CD4-positive, alpha-beta T cell (primary cell): Measurements from ENCODE around the gene ACOD1. TPM values are rescaled to one million over a fixed set of nuclear protein-coding genes. Genes with fewer than 3 reads are reported as not detected.
A peak's percentile ranks its signal among the peaks of the same experiment; 100 is the strongest.

Experiments used
- ATAC-seq: fragments of 200-7000 bp; cut with Tn5 transposase; one replicate; pipeline ENCODE4 v1.10.0; 2022; ENCODE audit warnings: mild to moderate bottlenecking; ENCODE audit not compliant: poor library complexity
- CTCF ChIA-PET: fragments of 350-600 bp; sonication (Branson Sonifier 250); formaldehyde crosslinking; loops from one replicate; lab custom pipeline; 2021; ENCODE audit warnings: antibody characterized with exemption, inconsistent platforms; lab: Charles Lee
- POLR2A ChIA-PET: fragments of 350-600 bp; sonication (Branson Sonifier 250); formaldehyde crosslinking; loops from one replicate; lab custom pipeline; 2021; ENCODE audit warnings: antibody characterized with exemption, inconsistent platforms; lab: Charles Lee
- DNase-seq, 14 experiments: peaks; one replicate each; pipeline ENCODE4 v3.0.0-alpha.2; 2013 to 2020; ENCODE audit warnings: mixed read lengths in 2 of 14
- H3K27ac ChIP-seq, 2 donors: one replicate each; pipeline versions ENCODE4 v1.5.1 to v1.7.0; 2013; ENCODE audit warnings: low read length in 2 of 2, low read depth in 1 of 2, mild to moderate bottlenecking in 1 of 2
- H3K27me3 ChIP-seq, 2 experiments: 1 replicate in 1 of 2; 2 replicates in 1 of 2; pipeline versions ENCODE4 v1.6.1 to v1.7.0; 2013; ENCODE audit warnings: low read length in 2 of 2, control low read depth in 1 of 2, mild to moderate bottlenecking in 1 of 2, moderate library complexity in 1 of 2; ENCODE audit not compliant: insufficient read depth in 2 of 2, control insufficient read depth in 1 of 2
- H3K36me3 ChIP-seq: one replicate; pipeline ENCODE4 v1.6.1; 2013; ENCODE audit warnings: low read length, control low read depth; ENCODE audit not compliant: insufficient read depth
- H3K4me1 ChIP-seq: one replicate; pipeline ENCODE4 v1.6.1; 2013; ENCODE audit warnings: low read length, control low read depth; ENCODE audit not compliant: insufficient read depth
- H3K4me3 ChIP-seq: one replicate; pipeline ENCODE4 v1.5.1; 2013; ENCODE audit warnings: mild to moderate bottlenecking, low read length, moderate library complexity
- H3K9me3 ChIP-seq, 2 experiments: 1 replicate in 1 of 2; 2 replicates in 1 of 2; pipeline versions ENCODE4 v1.6.1 to v1.7.0; 2013; ENCODE audit warnings: low read length in 2 of 2, mild to moderate bottlenecking in 2 of 2, control low read depth in 1 of 2, moderate library complexity in 1 of 2; ENCODE audit not compliant: control insufficient read depth in 1 of 2, insufficient read depth in 1 of 2
- H3K27ac Mint-ChIP-seq: one replicate; pipeline ENCODE4 v1.8.0; 2020; ENCODE audit warnings: mixed read lengths
- H3K27me3 Mint-ChIP-seq: one replicate; pipeline ENCODE4 v1.8.0; 2021; ENCODE audit warnings: mixed read lengths
- H3K36me3 Mint-ChIP-seq: one replicate; pipeline ENCODE4 v1.8.0; 2021; ENCODE audit warnings: low read depth, mixed read lengths
- H3K4me1 Mint-ChIP-seq: one replicate; pipeline ENCODE4 v1.8.0; 2021; ENCODE audit warnings: low read depth, mixed read lengths
- H3K4me3 Mint-ChIP-seq: one replicate; pipeline ENCODE4 v1.8.0; 2020; ENCODE audit warnings: mild to moderate bottlenecking, mixed read lengths
- H3K9me3 Mint-ChIP-seq: one replicate; pipeline ENCODE4 v1.8.0; 2020; ENCODE audit warnings: mixed read lengths
- CTCF ChIP-seq: fragments of 200-600 bp; IDR thresholded peaks from one replicate; pipeline ENCODE4 v1.8.0; 2022; ENCODE audit warnings: antibody characterized with exemption, mild to moderate bottlenecking
- intact Hi-C, 2 experiments: fragments of 100-400 bp; cut with DNase I in 1 of 2; cut with micrococcal nuclease in 1 of 2; formaldehyde crosslinking; loops; one replicate each; pipeline versions ENCODE4 v1.15.1 to v1.9.0; 2023 to 2025; cut with DNase I, micrococcal nuclease
- total RNA-seq, 174 experiments: library from RNA in 2 of 174; stranded (reverse) in 2 of 174; gene quantifications; one replicate each; pipeline ENCODE4 v1.2.3 and lab custom pipeline; 2021 to 2026

Gene ACOD1
- total RNA-seq, 2 experiments from 2014 or later: not detected

DNA sequence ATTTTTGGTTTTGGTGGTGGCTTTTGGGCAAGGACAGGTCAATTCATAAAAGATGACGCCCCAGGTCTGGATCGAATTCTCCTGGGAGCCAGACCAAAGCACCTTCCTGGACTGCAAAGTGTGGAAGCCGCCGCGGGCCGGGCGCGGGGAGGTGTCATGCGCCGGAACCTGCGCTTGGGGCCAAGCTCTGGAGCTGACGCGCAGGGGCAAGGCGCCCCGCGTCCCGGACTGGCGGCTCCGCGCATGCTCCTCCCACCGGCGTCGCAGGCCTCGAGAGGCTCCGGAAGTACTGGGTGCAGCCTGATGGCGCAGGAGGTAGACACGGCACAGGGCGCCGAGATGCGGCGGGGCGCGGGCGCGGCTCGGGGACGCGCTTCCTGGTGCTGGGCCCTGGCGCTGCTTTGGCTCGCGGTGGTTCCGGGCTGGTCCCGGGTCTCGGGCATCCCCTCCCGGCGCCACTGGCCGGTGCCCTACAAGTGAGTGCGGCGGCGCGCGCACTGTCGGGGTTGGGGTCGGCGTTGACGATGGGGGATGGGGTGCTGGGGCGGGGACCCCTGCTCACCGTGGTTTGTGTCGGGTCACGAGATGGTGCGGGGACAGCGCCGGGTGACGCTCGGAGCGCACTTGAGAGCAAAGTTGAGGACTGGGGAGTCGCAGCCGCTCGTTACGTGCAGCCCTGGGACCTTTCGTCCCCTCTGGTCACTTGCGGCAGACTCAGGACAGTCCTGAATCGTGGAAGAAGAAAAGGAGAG, 43.7 kb downstream of the ACOD1 start, which contains the start of gene CLN5:
CLN5 (plus strand) TSS at position 286 of the 752 bp plus-strand sequence; CDS start at position 304, 18 bp downstream.
- Mint-ChIP-seq H3K4me3 (peak within 1 kb of the TSS; percentile 97), H3K9me3 (no peaks in the 10 kb centered on the region), H3K36me3 (peaks cover 47% of the 10 kb centered on the region), H3K27me3 (no peaks in the 10 kb centered on the region), H3K4me1 (peaks cover 60% of the 10 kb centered on the region), H3K27ac (peak within 1 kb of the TSS; percentile 99)
- no peak for TF ChIP-seq CTCF
- DNase-seq (peak; percentile 89 to 99 (median 95)), ATAC-seq (peak; percentile 85)
- CTCF ChIA-PET: interaction anchor here (1.0 to 2.5 kb wide), 5 partner anchors 9 to 112 kb away, joined by 3 to 15 read pairs (median 5); partner anchors contain the start of gene FBXL3
- Histone ChIP-seq H3K27ac (peak within 1 kb of the TSS; percentile 89 to 95), H3K27me3 (no peaks in the 10 kb centered on the region), H3K4me3 (peak within 1 kb of the TSS; percentile 72), H3K4me1 (peaks cover 30% of the 10 kb centered on the region), H3K36me3 (peaks cover 6% of the 10 kb centered on the region), H3K9me3 (no peaks in the 10 kb centered on the region)
- POLR2A ChIA-PET: interaction anchor here (0.7 to 5.9 kb wide), 26 partner anchors 8 to 1688 kb away, joined by 3 to 211 read pairs (median 6); partner anchors contain the start of genes COMMD6, FBXL3, KCTD12 and MYCBP2
- intact Hi-C loops: loop anchor here (2.0 to 10.0 kb wide), 6 partner anchors 35 to 1447 kb away; partner anchors contain the start of genes KCTD12 (in 2 of the 2), MYCBP2 (in 2 of the 2), FBXL3 (in 1 of the 2) and SLAIN1 (in 1 of the 2)

GRCh38 chr13:76992548-76993001, 44.3 kb downstream of the ACOD1 start:
- intact Hi-C loops: loop anchor here (2.0 to 10.0 kb wide), 6 partner anchors 34 to 1448 kb away; partner anchors contain the start of genes KCTD12 (in 2 of the 2), MYCBP2 (in 2 of the 2), FBXL3 (in 1 of the 2) and SLAIN1 (in 1 of the 2)
- peaks cover 60% of the 10 kb centered on the region for H3K4me1 Mint-ChIP-seq
- peaks cover 10% of the 10 kb centered on the region for H3K36me3 ChIP-seq
- peak overlapping the region; percentile 97 for H3K4me3 Mint-ChIP-seq
- ATAC-seq (no peak), DNase-seq (peak in 8 of 14 experiments; percentile 4 to 62 (median 32))
- H3K9me3 Mint-ChIP-seq: no peaks in the 10 kb centered on the region
- no peak for TF ChIP-seq CTCF
- H3K4me3 ChIP-seq: peak overlapping the region; percentile 72
- H3K4me1 ChIP-seq: peaks cover 30% of the 10 kb centered on the region
- no peaks in the 10 kb centered on the region for H3K9me3 ChIP-seq
- no peaks in the 10 kb centered on the region for H3K27me3 ChIP-seq
- peaks cover 54% of the 10 kb centered on the region for H3K36me3 Mint-ChIP-seq
- CTCF ChIA-PET: interaction anchor here (1.0 to 2.5 kb wide), 4 partner anchors 8 to 34 kb away, joined by 3 to 15 read pairs (median 10); partner anchors contain the start of gene FBXL3
- H3K27me3 Mint-ChIP-seq: no peaks in the 10 kb centered on the region
- H3K27ac ChIP-seq: peak overlapping the region; percentile 84 to 89
- POLR2A ChIA-PET: interaction anchor here (1.0 to 5.9 kb wide), 16 partner anchors 11 to 1666 kb away, joined by 3 to 211 read pairs (median 12); partner anchors contain the start of genes FBXL3, KCTD12 and SLAIN1
- peak overlapping the region; percentile 99 for H3K27ac Mint-ChIP-seq

DNA sequence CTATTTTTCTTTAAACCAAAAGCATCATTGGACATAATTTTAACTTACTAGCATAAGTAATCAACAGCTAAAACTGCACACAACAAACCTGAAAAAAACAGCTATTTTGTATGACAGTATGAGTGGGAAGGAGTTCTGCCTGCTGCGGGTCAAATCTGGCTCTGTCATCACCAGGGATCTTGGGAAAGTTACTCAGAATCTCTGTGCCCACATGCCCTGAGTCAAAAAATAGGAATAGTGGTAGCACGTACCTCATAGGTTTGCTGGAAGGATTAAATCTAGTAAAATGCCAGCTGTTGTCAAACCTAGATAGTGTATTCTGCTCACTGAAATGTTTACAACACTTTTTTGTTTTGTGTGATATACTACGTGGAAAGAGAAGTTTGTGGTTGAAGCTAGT, 44.7 kb downstream of the ACOD1 start:
- Histone ChIP-seq H3K36me3 (peaks cover 12% of the 10 kb centered on the region), H3K9me3 (no peaks in the 10 kb centered on the region), H3K27me3 (no peaks in the 10 kb centered on the region), H3K4me1 (peaks cover 30% of the 10 kb centered on the region), H3K27ac (peak overlapping the region; percentile 84 to 89), H3K4me3 (peak overlapping the region; percentile 72)
- TF ChIP-seq CTCF: no peak
- H3K27ac Mint-ChIP-seq: peak overlapping the region; percentile 99
- intact Hi-C loops: loop anchor here (2.0 to 10.0 kb wide), 6 partner anchors 34 to 1448 kb away; partner anchors contain the start of genes KCTD12 (in 2 of the 2), MYCBP2 (in 2 of the 2), FBXL3 (in 1 of the 2) and SLAIN1 (in 1 of the 2)
- H3K9me3 Mint-ChIP-seq: no peaks in the 10 kb centered on the region
- H3K4me3 Mint-ChIP-seq: peak overlapping the region; percentile 97
- H3K27me3 Mint-ChIP-seq: no peaks in the 10 kb centered on the region
- POLR2A ChIA-PET: interaction anchor here (1.0 to 5.9 kb wide), 14 partner anchors 11 to 1666 kb away, joined by 3 to 211 read pairs (median 12); partner anchors contain the start of genes FBXL3, KCTD12 and SLAIN1
- ATAC-seq (no peak), DNase-seq (no peak)
- H3K36me3 Mint-ChIP-seq: peaks cover 58% of the 10 kb centered on the region
- peaks cover 62% of the 10 kb centered on the region for H3K4me1 Mint-ChIP-seq
- CTCF ChIA-PET: interaction anchor here (1.0 to 2.5 kb wide), 4 partner anchors 8 to 33 kb away, joined by 3 to 15 read pairs (median 10); partner anchors contain the start of gene FBXL3
